ENCODE results near the gene MARCHF3.

GRCh38 chr5:126973193-126973592 lies 57.2 kb downstream of the MARCHF3 start:
- TF ChIP-seq POLR2A (IDR thresholded peaks at IDR 0.05) (no peak), CTCF (IDR thresholded peaks at IDR 0.05) (no peak)

All from right lobe of liver (tissue), 4 donors.